HepG2 (cell line): Measurements from ENCODE around the gene GRK5. TPM values are rescaled to one million over a fixed set of nuclear protein-coding genes. Genes with fewer than 3 reads are reported as not detected.

Experiments
- ATAC-seq: fragments of 200-7000 bp; cut with Tn5 transposase; 3 replicates; pipeline ENCODE4 v1.9.1; 2020; ENCODE audit warnings: mild to moderate bottlenecking, moderate library complexity
- BruUV-seq: library from RNA; stranded (reverse); fragments of 400-500 nt; replicated peaks from 2 replicates; lab custom pipeline; 2021; lab: Mats Ljungman, UMichigan
- CTCF ChIA-PET: fragments of 300-600 bp; formaldehyde crosslinking; extraction: SDS; loops from one replicate; lab custom pipeline; 2021; ENCODE audit warnings: low total read pairs, inconsistent platforms, low intra/inter-chr PET ratio; lab: Yijun Ruan, JAX
- POLR2A ChIA-PET: fragments of 350-600 bp; sonication (Branson Sonifier 250); formaldehyde crosslinking; loops from one replicate; lab custom pipeline; 2020; ENCODE audit warnings: antibody characterized with exemption, inconsistent platforms; lab: Yijun Ruan, JAX
- DNase-seq: peaks from one replicate; pipeline ENCODE4 v3.0.0-alpha.2; 2015; ENCODE audit warnings: low spot score
- FAIRE-seq: peaks from 3 replicates; lab custom pipeline; 2011; peaks lifted over from hg19 to GRCh38; lab: Jason Lieb, UNC
- H2AFZ ChIP-seq: one replicate; pipeline ENCODE4 v1.6.1; 2011; ENCODE audit warnings: low read length, inconsistent platforms
- H3K27ac ChIP-seq: fragments of 300-600 bp; 3 replicates; pipeline ENCODE4 v1.8.0; 2011; ENCODE audit warnings: mixed run types, mild to moderate bottlenecking, mixed read lengths, low read length, inconsistent platforms; ENCODE audit not compliant: insufficient read depth; ENCODE audit errors: extremely low read length
- H3K27me3 ChIP-seq, 2 experiments: fragments of 200-600 bp in 1 of 2; 2 replicates in 1 of 2; 3 replicates in 1 of 2; pipeline versions ENCODE4 v1.6.0 to v1.8.0; 2011; ENCODE audit warnings: low read length in 2 of 2, mild to moderate bottlenecking in 2 of 2, moderate library complexity in 2 of 2, inconsistent platforms in 1 of 2; ENCODE audit not compliant: insufficient read depth in 2 of 2, control insufficient read depth in 1 of 2
- H3K36me3 ChIP-seq, 2 experiments: fragments of 200-600 bp in 1 of 2; replicated peaks in 1 of 2; 2 replicates in 1 of 2; 3 replicates in 1 of 2; pipeline versions ENCODE4 v1.5.1 to v1.8.0; 2011; ENCODE audit warnings: low read length in 2 of 2, inconsistent platforms in 1 of 2; ENCODE audit not compliant: insufficient read depth in 2 of 2, control insufficient read depth in 1 of 2
- H3K4me1 ChIP-seq: 2 replicates; pipeline ENCODE4 v1.5.1; 2012; ENCODE audit warnings: low read length, inconsistent platforms; ENCODE audit not compliant: insufficient read depth
- H3K4me2 ChIP-seq: 2 replicates; pipeline ENCODE4 v1.6.0; 2011; ENCODE audit warnings: low read depth, low read length, inconsistent platforms
- H3K4me3 ChIP-seq, 3 experiments: fragments of 200-600 bp in 1 of 3; sonication (generic), shearing (Covaris generic) in 1 of 3; replicated peaks in 1 of 3; 2 replicates each; pipeline ENCODE4 v1.5.1; 2011 to 2016; ENCODE audit warnings: low read length in 3 of 3, inconsistent platforms in 2 of 3, low read depth in 2 of 3, mild to moderate bottlenecking in 2 of 3, control low read depth in 1 of 3, mixed read lengths in 1 of 3; ENCODE audit not compliant: insufficient read depth in 1 of 3
- H3K79me2 ChIP-seq: one replicate; pipeline ENCODE4 v1.6.1; 2011; ENCODE audit warnings: low read length, inconsistent platforms; ENCODE audit not compliant: insufficient read depth
- H3K9ac ChIP-seq: 2 replicates; pipeline ENCODE4 v1.6.0; 2011; ENCODE audit warnings: mild to moderate bottlenecking, low read depth, low read length, inconsistent platforms; ENCODE audit not compliant: insufficient read depth
- H3K9me3 ChIP-seq: 2 replicates; pipeline ENCODE4 v1.5.1; 2012; ENCODE audit warnings: mild to moderate bottlenecking, low read length
- H4K20me1 ChIP-seq: 2 replicates; pipeline ENCODE4 v1.6.0; 2011; ENCODE audit warnings: inconsistent platforms, mild to moderate bottlenecking, low read length, moderate library complexity; ENCODE audit not compliant: insufficient read depth
- CHD4 ChIP-seq: fragments of 200-600 bp; sonication (generic); IDR thresholded peaks from 2 replicates; pipeline ENCODE4 v1.7.0; 2017; ENCODE audit warnings: mild to moderate bottlenecking, low read length, borderline replicate concordance
- FOXA3 ChIP-seq: IDR thresholded peaks from 2 replicates; pipeline ENCODE4 v1.6.1; 2016; ENCODE audit warnings: missing genetic modification reagents, missing compliant biosample characterization
- HNRNPK ChIP-seq: fragments of 200-400 bp; formaldehyde crosslinking; IDR thresholded peaks from 2 replicates; pipeline ENCODE4 v1.6.1; 2018; ENCODE audit warnings: low read length, low read depth, moderate library complexity, mild to moderate bottlenecking; ENCODE audit not compliant: poor library complexity, severe bottlenecking
- IKZF1 ChIP-seq: fragments of 450-650 bp; IDR thresholded peaks from 2 replicates; pipeline ENCODE4 v1.7.1; 2016
- KAT7 ChIP-seq: IDR thresholded peaks from 2 replicates; pipeline ENCODE4 v1.6.1; 2018; ENCODE audit warnings: borderline replicate concordance, missing compliant biosample characterization
- KMT2B ChIP-seq: IDR thresholded peaks from 2 replicates; pipeline ENCODE4 v1.6.1; 2016; ENCODE audit warnings: missing genetic modification reagents, missing compliant biosample characterization
- PCBP2 ChIP-seq: fragments of 200-400 bp; formaldehyde crosslinking; optimal IDR thresholded peaks from 2 replicates; pipeline ENCODE3; 2018; ENCODE audit warnings: low read length, low read depth; ENCODE audit not compliant: poor library complexity, severe bottlenecking
- PITX1 ChIP-seq: sonication (generic); formaldehyde crosslinking; IDR thresholded peaks from 2 replicates; pipeline ENCODE4 v1.5.1; 2020; ENCODE audit warnings: mild to moderate bottlenecking, missing genetic modification reagents
- SETDB1 ChIP-seq: sonication (generic); formaldehyde crosslinking; IDR thresholded peaks from 2 replicates; pipeline ENCODE4 v1.5.1; 2020; ENCODE audit warnings: missing genetic modification reagents, mild to moderate bottlenecking, borderline replicate concordance
- STAG1 ChIP-seq: sonication (generic); formaldehyde crosslinking; IDR thresholded peaks from 2 replicates; pipeline ENCODE4 v1.4.0; 2020; ENCODE audit warnings: missing genetic modification reagents
- YY1 ChIP-seq: IDR thresholded peaks from 2 replicates; pipeline ENCODE4 v1.6.1; 2011; ENCODE audit warnings: low read length, low read depth, moderate library complexity, mild to moderate bottlenecking; ENCODE audit not compliant: insufficient read depth, insufficient replicate concordance
- ZNF326 ChIP-seq: sonication (generic); formaldehyde crosslinking; IDR thresholded peaks from 2 replicates; pipeline ENCODE4 v1.4.0; 2020; ENCODE audit warnings: missing genetic modification reagents, borderline replicate concordance
- ZNF33A ChIP-seq: sonication (generic); formaldehyde crosslinking; IDR thresholded peaks from 2 replicates; pipeline ENCODE4 v1.5.1; 2020; ENCODE audit warnings: missing genetic modification reagents, mild to moderate bottlenecking, moderate library complexity, borderline replicate concordance
- ZNF44 ChIP-seq: sonication (generic); formaldehyde crosslinking; IDR thresholded peaks from 2 replicates; pipeline ENCODE4 v1.5.1; 2020; ENCODE audit warnings: mild to moderate bottlenecking, missing genetic modification reagents
- ZNF572 ChIP-seq: sonication (generic); formaldehyde crosslinking; IDR thresholded peaks from 2 replicates; pipeline ENCODE4 v1.5.1; 2020; ENCODE audit warnings: mild to moderate bottlenecking, missing genetic modification reagents
- ZNF788 ChIP-seq: sonication (generic); formaldehyde crosslinking; IDR thresholded peaks from 2 replicates; pipeline ENCODE4 v1.5.0; 2020; ENCODE audit warnings: mild to moderate bottlenecking, missing genetic modification reagents, borderline replicate concordance
- WGBS: methylation state at CpG from one replicate; pipeline ENCODE4 v1.1.6; 2017; ENCODE audit warnings: low lambda C conversion rate; 5-methylcytosine and 5-hydroxymethylcytosine counted together
- in situ Hi-C: cut with HindIII; loops from 2 replicates; pipeline ENCODE4 v1.10.0; 2017; ENCODE audit warnings: low pct_unique_long_range_greater_than_20kb; ENCODE audit not compliant: extremely low pct_ligation_motif_present
- intact Hi-C: fragments of 100-400 bp; cut with micrococcal nuclease; formaldehyde crosslinking; loops from one replicate; pipeline ENCODE4 v1.10.0; 2022; ENCODE audit not compliant: unreplicated experiment
- polyA plus RNA-seq, 8 experiments: library from polyadenylated mRNA; depleted of rRNA in 3 of 8; stranded (reverse) in 7 of 8; unstranded in 1 of 8; fragments of >200 nt; fragmentation: Illumina TruSeq in 4 of 8; extraction: Trizol in 4 of 8; gene quantifications; 2 replicates each; pipeline versions ENCODE4 v1.2.1 to v1.2.3, GENCODE V29; 2011 to 2016; ENCODE audit warnings: low read depth in 4 of 8, missing spikeins in 1 of 8, mixed read lengths in 1 of 8; ENCODE audit not compliant: insufficient read depth in 1 of 8
- total RNA-seq, 5 experiments: library from RNA; depleted of rRNA; stranded (reverse); fragments of >200 nt; fragmentation: Illumina TruSeq; extraction: Trizol; gene quantifications; 2 replicates each; pipeline ENCODE4 v1.2.3, GENCODE V29; 2016; ENCODE audit warnings: low read depth in 1 of 5
- TF ChIP-seq, protein P1 (sequence below): fragments of 450-650 bp; IDR thresholded peaks from 2 replicates; pipeline ENCODE4 v1.6.1; 2017
- TF ChIP-seq, protein P2 (sequence below): sonication (generic); formaldehyde crosslinking; conservative IDR thresholded peaks from 2 replicates; pipeline ENCODE4 v1.8.0; 2022; ENCODE audit warnings: low read depth, missing genetic modification reagents
- TF ChIP-seq, protein P3 (sequence below): sonication (generic); formaldehyde crosslinking; IDR thresholded peaks from 2 replicates; pipeline ENCODE4 v1.4.0; 2020; ENCODE audit warnings: missing genetic modification reagents, mild to moderate bottlenecking, borderline replicate concordance
- TF ChIP-seq, protein P4 (sequence below): IDR thresholded peaks from 2 replicates; pipeline ENCODE4 v1.6.1; 2016; ENCODE audit warnings: missing biosample characterization, missing genetic modification reagents, low read depth

Gene GRK5
- total and polyA plus RNA-seq, 2 of the 13 experiments (the other 11 are each of a cell fraction or from before 2014, with no cell fraction given) = 10.4 to 12.6 TPM

DNA sequence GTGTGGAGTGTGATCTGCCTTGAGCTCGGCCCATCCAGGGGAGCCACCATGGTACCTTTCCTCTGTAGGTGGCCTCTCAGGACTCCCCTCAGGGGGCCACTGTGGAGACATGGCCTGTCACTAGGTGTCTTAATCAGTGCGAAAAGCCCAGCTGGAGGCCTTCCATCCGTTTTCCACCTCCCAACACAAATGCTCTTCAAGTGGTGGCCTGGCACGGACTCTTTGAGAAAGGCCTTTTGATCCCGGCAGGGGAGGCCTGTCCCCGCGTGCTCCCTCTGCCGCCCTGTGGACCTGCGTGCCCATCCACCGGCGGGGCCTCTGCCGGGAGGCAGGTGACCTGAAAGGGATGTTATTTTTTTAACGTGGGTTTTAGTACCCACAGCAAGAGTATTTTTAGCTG lies 185.6 kb downstream of the GRK5 start:
- FAIRE-seq (no peak), ATAC-seq (no peak), DNase-seq (no peak)
- Histone ChIP-seq H3K9me3 (no peaks in the 10 kb centered on the region), H3K4me1 (peaks cover 23% of the 10 kb centered on the region), H2AFZ (no peak overlapping the region), H3K27me3 (no peaks in the 10 kb centered on the region), H3K9ac (no peak overlapping the region), H3K79me2 (no peaks in the 10 kb centered on the region), H3K4me3 (no peak overlapping the region), H4K20me1 (no peaks in the 10 kb centered on the region), H3K36me3 (peaks cover 4% of the 10 kb centered on the region in 2 experiments; a peak in 3 of 5 replicates), H3K27ac (no peak overlapping the region), H3K4me2 (no peak overlapping the region)
- intact Hi-C loops (no loop called here), in situ Hi-C loops (no loop called here)
- BruUV-seq = no TSS peak
- 79% methylated on average over 4 of the region's 13 CpGs for WGBS
- TF ChIP-seq ZNF44 (no peak), STAG1 (CRISPR knock-in tag) (no peak), KMT2B (CRISPR knock-in tag) (no peak), PCBP2 (no peak), YY1 (no peak), FOXA3 (CRISPR knock-in tag) (no peak), KAT7 (CRISPR knock-in tag) (no peak), ZNF326 (CRISPR knock-in tag) (no peak), HNRNPK (no peak), SETDB1 (no peak), ZNF788 (no peak), CHD4 (no peak), PITX1 (CRISPR knock-in tag) (no peak), ZNF572 (CRISPR knock-in tag) (no peak), IKZF1 (no peak), ZNF33A (CRISPR knock-in tag) (no peak)
- TF ChIP-seq, protein P1, sequence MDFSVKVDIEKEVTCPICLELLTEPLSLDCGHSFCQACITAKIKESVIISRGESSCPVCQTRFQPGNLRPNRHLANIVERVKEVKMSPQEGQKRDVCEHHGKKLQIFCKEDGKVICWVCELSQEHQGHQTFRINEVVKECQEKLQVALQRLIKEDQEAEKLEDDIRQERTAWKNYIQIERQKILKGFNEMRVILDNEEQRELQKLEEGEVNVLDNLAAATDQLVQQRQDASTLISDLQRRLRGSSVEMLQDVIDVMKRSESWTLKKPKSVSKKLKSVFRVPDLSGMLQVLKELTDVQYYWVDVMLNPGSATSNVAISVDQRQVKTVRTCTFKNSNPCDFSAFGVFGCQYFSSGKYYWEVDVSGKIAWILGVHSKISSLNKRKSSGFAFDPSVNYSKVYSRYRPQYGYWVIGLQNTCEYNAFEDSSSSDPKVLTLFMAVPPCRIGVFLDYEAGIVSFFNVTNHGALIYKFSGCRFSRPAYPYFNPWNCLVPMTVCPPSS = no peak
- TF ChIP-seq, protein P2, sequence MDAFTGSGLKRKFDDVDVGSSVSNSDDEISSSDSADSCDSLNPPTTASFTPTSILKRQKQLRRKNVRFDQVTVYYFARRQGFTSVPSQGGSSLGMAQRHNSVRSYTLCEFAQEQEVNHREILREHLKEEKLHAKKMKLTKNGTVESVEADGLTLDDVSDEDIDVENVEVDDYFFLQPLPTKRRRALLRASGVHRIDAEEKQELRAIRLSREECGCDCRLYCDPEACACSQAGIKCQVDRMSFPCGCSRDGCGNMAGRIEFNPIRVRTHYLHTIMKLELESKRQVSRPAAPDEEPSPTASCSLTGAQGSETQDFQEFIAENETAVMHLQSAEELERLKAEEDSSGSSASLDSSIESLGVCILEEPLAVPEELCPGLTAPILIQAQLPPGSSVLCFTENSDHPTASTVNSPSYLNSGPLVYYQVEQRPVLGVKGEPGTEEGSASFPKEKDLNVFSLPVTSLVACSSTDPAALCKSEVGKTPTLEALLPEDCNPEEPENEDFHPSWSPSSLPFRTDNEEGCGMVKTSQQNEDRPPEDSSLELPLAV (CRISPR knock-in tag) = no peak
- TF ChIP-seq, protein P3, sequence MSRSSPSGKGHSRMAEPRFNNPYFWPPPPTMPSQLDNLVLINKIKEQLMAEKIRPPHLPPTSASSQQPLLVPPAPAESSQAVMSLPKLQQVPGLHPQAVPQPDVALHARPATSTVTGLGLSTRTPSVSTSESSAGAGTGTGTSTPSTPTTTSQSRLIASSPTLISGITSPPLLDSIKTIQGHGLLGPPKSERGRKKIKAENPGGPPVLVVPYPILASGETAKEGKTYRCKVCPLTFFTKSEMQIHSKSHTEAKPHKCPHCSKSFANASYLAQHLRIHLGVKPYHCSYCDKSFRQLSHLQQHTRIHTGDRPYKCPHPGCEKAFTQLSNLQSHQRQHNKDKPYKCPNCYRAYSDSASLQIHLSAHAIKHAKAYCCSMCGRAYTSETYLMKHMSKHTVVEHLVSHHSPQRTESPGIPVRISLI (CRISPR knock-in tag) = no peak
- TF ChIP-seq, protein P4, sequence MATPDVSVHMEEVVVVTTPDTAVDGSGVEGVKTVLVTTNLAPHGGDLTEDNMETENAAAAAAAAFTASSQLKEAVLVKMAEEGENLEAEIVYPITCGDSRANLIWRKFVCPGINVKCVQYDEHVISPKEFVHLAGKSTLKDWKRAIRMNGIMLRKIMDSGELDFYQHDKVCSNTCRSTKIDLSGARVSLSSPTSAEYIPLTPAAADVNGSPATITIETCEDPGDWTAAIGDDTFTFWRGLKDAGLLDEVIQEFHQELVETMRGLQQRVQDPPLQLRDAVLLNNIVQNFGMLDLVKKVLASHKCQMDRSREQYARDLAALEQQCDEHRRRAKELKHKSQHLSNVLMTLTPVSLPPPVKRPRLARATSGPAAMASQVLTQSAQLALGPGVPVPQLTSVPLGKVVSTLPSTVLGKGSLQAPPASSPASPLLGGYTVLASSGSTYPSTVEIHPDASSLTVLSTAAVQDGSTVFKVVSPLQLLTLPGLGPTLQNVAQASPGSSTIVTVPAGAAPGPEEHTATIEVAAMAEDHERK = no peak
- CTCF ChIA-PET = no interaction called here
- POLR2A ChIA-PET = no interaction called here
